IMR-90 (cell line): ENCODE measurements around the gene SWI5. TPM values are rescaled to one million over a fixed set of nuclear protein-coding genes. Genes with fewer than 3 reads are reported as not detected.

Experiments used
- ATAC-seq: fragments of 200-7000 bp; cut with Tn5 transposase; 2 replicates; pipeline ENCODE4 v1.9.1; 2020; ENCODE audit warnings: low read depth, mild to moderate bottlenecking, moderate library complexity
- BruUV-seq: library from RNA; stranded (reverse); fragments of 400-500 nt; replicated peaks from 2 replicates; lab custom pipeline; 2021; lab: Mats Ljungman, UMichigan
- CTCF ChIA-PET: fragments of 300-600 bp; formaldehyde crosslinking; extraction: SDS; loops from one replicate; lab custom pipeline; 2021; ENCODE audit warnings: antibody characterized with exemption; lab: Yijun Ruan, JAX
- POLR2A ChIA-PET: fragments of 300-600 bp; sonication (Branson Sonifier 250); formaldehyde crosslinking; loops from one replicate; lab custom pipeline; 2022; ENCODE audit warnings: antibody characterized with exemption; ENCODE audit not compliant: unreplicated experiment; lab: Charles Lee
- DNase-seq: peaks from one replicate; pipeline ENCODE4 v3.0.0; 2013
- H2AFZ ChIP-seq: replicated peaks from 2 replicates; pipeline ENCODE3; 2013; ENCODE audit warnings: low read length, mild to moderate bottlenecking; ENCODE audit not compliant: poor library complexity
- H2AK5ac ChIP-seq: 2 replicates; pipeline ENCODE4 v1.6.1; 2013; ENCODE audit warnings: low read depth, low read length, inconsistent platforms
- H2AK9ac ChIP-seq: replicated peaks from 2 replicates; pipeline ENCODE3; 2013; ENCODE audit warnings: mild to moderate bottlenecking, low read depth, low read length, moderate library complexity; ENCODE audit not compliant: poor library complexity
- H2BK120ac ChIP-seq: 2 replicates; pipeline ENCODE4 v1.6.1; 2013; ENCODE audit warnings: low read depth, low read length, inconsistent platforms
- H2BK15ac ChIP-seq: 3 replicates; pipeline ENCODE4 v1.6.1; 2013; ENCODE audit warnings: low read depth, low read length, inconsistent platforms
- H2BK20ac ChIP-seq: 2 replicates; pipeline ENCODE4 v1.6.1; 2013; ENCODE audit warnings: low read depth, mild to moderate bottlenecking, inconsistent platforms, low read length, moderate library complexity
- H2BK5ac ChIP-seq: 2 replicates; pipeline ENCODE4 v1.6.1; 2013; ENCODE audit warnings: mild to moderate bottlenecking, low read depth, low read length, inconsistent platforms; ENCODE audit not compliant: poor library complexity, severe bottlenecking
- H3K14ac ChIP-seq: replicated peaks from 2 replicates; pipeline ENCODE4 v1.6.1; 2013; ENCODE audit warnings: low read depth, low read length, inconsistent platforms
- H3K18ac ChIP-seq: 2 replicates; pipeline ENCODE4 v1.6.1; 2013; ENCODE audit warnings: low read depth, low read length, control low read depth
- H3K23ac ChIP-seq: 2 replicates; pipeline ENCODE4 v1.6.1; 2013; ENCODE audit warnings: low read depth, low read length, inconsistent platforms
- H3K27ac ChIP-seq: 2 replicates; pipeline ENCODE4 v1.5.1; 2013; ENCODE audit warnings: mild to moderate bottlenecking, control low read depth, low read length; ENCODE audit not compliant: insufficient read depth
- H3K27me3 ChIP-seq: 2 replicates; pipeline ENCODE4 v1.6.1; 2013; ENCODE audit warnings: low read length; ENCODE audit not compliant: control insufficient read depth, insufficient read depth
- H3K36me3 ChIP-seq: 2 replicates; pipeline ENCODE4 v1.6.1; 2013; ENCODE audit warnings: low read length, mixed read lengths; ENCODE audit not compliant: control insufficient read depth, insufficient read depth
- H3K4ac ChIP-seq: 2 replicates; pipeline ENCODE4 v1.6.1; 2013; ENCODE audit warnings: low read depth, low read length, inconsistent platforms
- H3K4me1 ChIP-seq: 2 replicates; pipeline ENCODE4 v1.6.1; 2013; ENCODE audit warnings: low read length, mixed read lengths; ENCODE audit not compliant: control insufficient read depth, insufficient read depth
- H3K4me2 ChIP-seq: 2 replicates; pipeline ENCODE4 v1.6.1; 2013; ENCODE audit warnings: low read depth, mild to moderate bottlenecking, control low read depth, low read length, moderate library complexity
- H3K4me3 ChIP-seq: 2 replicates; pipeline ENCODE4 v1.5.1; 2013; ENCODE audit warnings: low read depth, mild to moderate bottlenecking, control low read depth, low read length, moderate library complexity; ENCODE audit not compliant: insufficient read depth
- H3K56ac ChIP-seq: 2 replicates; pipeline ENCODE4 v1.6.1; 2013; ENCODE audit warnings: low read length, inconsistent platforms; ENCODE audit not compliant: insufficient read depth; ENCODE audit errors: extremely low read depth
- H3K79me1 ChIP-seq, 2 experiments: 2 replicates each; pipeline ENCODE4 v1.6.1; 2013; ENCODE audit warnings: low read length in 2 of 2, inconsistent platforms in 1 of 2, low read depth in 1 of 2
- H3K9ac ChIP-seq: 2 replicates; pipeline ENCODE4 v1.6.1; 2013; ENCODE audit warnings: low read depth, low read length, control low read depth
- H3K9me1 ChIP-seq: 2 replicates; pipeline ENCODE4 v1.6.1; 2013; ENCODE audit warnings: low read length, inconsistent platforms; ENCODE audit not compliant: insufficient read depth
- H3K9me3 ChIP-seq: 2 replicates; pipeline ENCODE4 v1.6.1; 2013; ENCODE audit warnings: low read length; ENCODE audit not compliant: control insufficient read depth, insufficient read depth
- H4K20me1 ChIP-seq: 2 replicates; pipeline ENCODE4 v1.6.1; 2013; ENCODE audit warnings: low read length, inconsistent platforms; ENCODE audit not compliant: insufficient read depth
- H4K5ac ChIP-seq: 2 replicates; pipeline ENCODE4 v1.6.1; 2013; ENCODE audit warnings: mild to moderate bottlenecking, low read depth, low read length, control low read depth
- H4K8ac ChIP-seq, 2 experiments: 2 replicates each; pipeline ENCODE4 v1.6.1; 2013; ENCODE audit warnings: low read depth in 2 of 2, low read length in 2 of 2, control low read depth in 1 of 2, inconsistent platforms in 1 of 2
- H4K91ac ChIP-seq: 2 replicates; pipeline ENCODE4 v1.6.1; 2013; ENCODE audit warnings: low read depth, low read length, inconsistent platforms; ENCODE audit not compliant: insufficient read depth
- BHLHE40 ChIP-seq: fragments of 150-350 bp; IDR thresholded peaks from 2 replicates; pipeline ENCODE4 v1.6.1; 2016; ENCODE audit warnings: mild to moderate bottlenecking, low read depth, low read length
- CEBPB ChIP-seq: IDR thresholded peaks from 2 replicates; pipeline ENCODE4 v1.6.1; 2012; ENCODE audit warnings: low read depth, low read length, improper control_type of control experiment
- CHD1 ChIP-seq: IDR thresholded peaks from 2 replicates; pipeline ENCODE4 v1.6.1; 2012; ENCODE audit warnings: low read depth, low read length, improper control_type of control experiment
- CTCF ChIP-seq: conservative IDR thresholded peaks from 2 replicates; pipeline ENCODE4 v1.5.1; 2012; ENCODE audit warnings: mild to moderate bottlenecking, low read depth, low read length, improper control_type of control experiment
- FOS ChIP-seq: fragments of 150-350 bp; IDR thresholded peaks from 2 replicates; pipeline ENCODE4 v1.6.1; 2016; ENCODE audit warnings: low read depth, low read length
- MAFK ChIP-seq: IDR thresholded peaks from 2 replicates; pipeline ENCODE4 v1.6.1; 2012; ENCODE audit warnings: low read depth, low read length, improper control_type of control experiment
- MAZ ChIP-seq: IDR thresholded peaks from 2 replicates; pipeline ENCODE4 v1.6.1; 2012; ENCODE audit warnings: low read depth, mild to moderate bottlenecking, low read length, improper control_type of control experiment, moderate library complexity, borderline replicate concordance
- MXI1 ChIP-seq: IDR thresholded peaks from 2 replicates; pipeline ENCODE4 v1.6.1; 2012; ENCODE audit warnings: low read depth, mild to moderate bottlenecking, low read length, moderate library complexity, borderline replicate concordance
- POLR2A ChIP-seq: IDR thresholded peaks from 2 replicates; pipeline ENCODE4 v1.6.1; 2012; ENCODE audit warnings: mild to moderate bottlenecking, low read depth, low read length
- RAD21 ChIP-seq: IDR thresholded peaks from 2 replicates; pipeline ENCODE4 v1.6.1; 2012; ENCODE audit warnings: low read length, improper control_type of control experiment
- RCOR1 ChIP-seq: IDR thresholded peaks from 2 replicates; pipeline ENCODE4 v1.6.1; 2012; ENCODE audit warnings: mild to moderate bottlenecking, low read length, improper control_type of control experiment; ENCODE audit not compliant: insufficient replicate concordance
- RFX5 ChIP-seq: IDR thresholded peaks from 2 replicates; pipeline ENCODE4 v1.8.0; 2012; ENCODE audit warnings: low read depth, mild to moderate bottlenecking, low read length, moderate library complexity
- SMC3 ChIP-seq: fragments of 150-350 bp; IDR thresholded peaks from 2 replicates; pipeline ENCODE4 v1.6.1; 2016; ENCODE audit warnings: low read depth, mild to moderate bottlenecking, antibody characterized with exemption, low read length, moderate library complexity
- USF2 ChIP-seq: fragments of 150-350 bp; IDR thresholded peaks from 2 replicates; pipeline ENCODE4 v1.6.1; 2017; ENCODE audit warnings: mild to moderate bottlenecking, antibody characterized with exemption, low read length, low read depth
- WGBS, 2 experiments: methylation state at CpG; one replicate each; pipeline versions ENCODE4 v1.1.5 to v1.1.7; 2013; ENCODE audit warnings: missing lambda C conversion rate in 2 of 2; ENCODE audit not compliant: insufficient read length in 1 of 2; ENCODE audit errors: extremely low coverage in 2 of 2; 5-methylcytosine and 5-hydroxymethylcytosine counted together
- dilution Hi-C: fragments of 300-500 bp; cut with HindIII; formaldehyde crosslinking; loops from one replicate; pipeline ENCODE4 v1.14.3; 2018; ENCODE audit warnings: low sequenced_read_pairs; ENCODE audit not compliant: unreplicated experiment
- in situ Hi-C: fragments of 300-500 bp; cut with MboI; formaldehyde crosslinking; loops from 3 replicates; pipeline ENCODE4 v1.14.3; 2019; ENCODE audit warnings: low sequenced_read_pairs, inconsistent platforms, mixed read lengths
- intact Hi-C: fragments of 100-400 bp; cut with micrococcal nuclease; formaldehyde crosslinking; loops from 2 replicates; pipeline ENCODE4 v1.10.0; 2022
- polyA plus RNA-seq, 3 experiments: library from polyadenylated mRNA; depleted of rRNA; stranded (reverse); fragments of >200 nt; gene quantifications; 2 replicates each; pipeline ENCODE4 v1.2.3, GENCODE V29; 2012; ENCODE audit warnings: low replicate concordance in 1 of 3
- total RNA-seq: library from RNA; depleted of rRNA; stranded (reverse); fragments of >200 nt; gene quantifications from 2 replicates; pipeline ENCODE4 v1.2.3, GENCODE V29; 2012

The SWI5 gene
- total and polyA plus RNA-seq, 2 of the 4 experiments (the other 2 are of a cell fraction): 38.9 to 93.5 TPM

- no peak for TF ChIP-seq FOS
Measured at GRCh38 chr9:128253140-128253990, 22.7 kb upstream of the SWI5 start (continued).

GRCh38 chr9:128253991-128254346 is 22.1 kb upstream of the SWI5 start:
- intact Hi-C loops: no loop called here
- no peak overlapping the region for H3K9ac ChIP-seq
- POLR2A ChIA-PET: interaction anchor here (0.6 kb wide), 1 partner anchor 117 kb away, joined by 6 read pairs; the partner anchor contains the start of gene URM1
- H3K9me1 ChIP-seq: no peaks in the 10 kb centered on the region
- no peak overlapping the region for H3K23ac ChIP-seq
- no peak overlapping the region for H3K4me2 ChIP-seq
- no peak overlapping the region for H2BK5ac ChIP-seq
- ATAC-seq (no peak), DNase-seq (no peak)
- H2AFZ ChIP-seq: no peak overlapping the region
- H3K18ac ChIP-seq: no peak overlapping the region
- dilution Hi-C loops: no loop called here
- no peak overlapping the region for H2BK20ac ChIP-seq
- CTCF ChIA-PET: no interaction called here
- no peak overlapping the region for H4K8ac ChIP-seq
- in situ Hi-C loops: no loop called here
- H4K5ac ChIP-seq: no peak overlapping the region
- H3K4me3 ChIP-seq: no peak overlapping the region
- H3K4me1 ChIP-seq: no peaks in the 10 kb centered on the region
- BruUV-seq: no TSS peak
- H3K27ac ChIP-seq: no peak overlapping the region
- no peak overlapping the region for H2AK5ac ChIP-seq
- no peak overlapping the region for H2BK15ac ChIP-seq
- no peaks in the 10 kb centered on the region for H3K27me3 ChIP-seq
- no peak overlapping the region for H2BK120ac ChIP-seq
- no peaks in the 10 kb centered on the region for H3K79me1 ChIP-seq
- peaks cover 34% of the 10 kb centered on the region for H3K36me3 ChIP-seq
- 91% methylated on average over 3 of the region's 7 CpGs; no CpG with 5 or more reads in 1 of the 2 experiments for WGBS, 2 experiments
- H4K20me1 ChIP-seq: peaks cover 18% of the 10 kb centered on the region
- H4K91ac ChIP-seq: no peak overlapping the region
- H3K4ac ChIP-seq: no peak overlapping the region
- H3K14ac ChIP-seq: no peak overlapping the region
- no peak overlapping the region for H3K56ac ChIP-seq
- H3K9me3 ChIP-seq: no peaks in the 10 kb centered on the region
- H2AK9ac ChIP-seq: no peak overlapping the region
- TF ChIP-seq RFX5: no peak
- no peak for TF ChIP-seq MXI1
- no peak for TF ChIP-seq RCOR1
- TF ChIP-seq CHD1: no peak
- TF ChIP-seq POLR2A: no peak
- no peak for TF ChIP-seq RAD21
- TF ChIP-seq FOS: no peak
- TF ChIP-seq MAFK: no peak
- no peak for TF ChIP-seq MAZ
- TF ChIP-seq BHLHE40: no peak
- TF ChIP-seq CEBPB: no peak
- no peak for TF ChIP-seq CTCF
- TF ChIP-seq SMC3: no peak
- no peak for TF ChIP-seq USF2
